ENCODE data around the gene PRKCB. TPM values are rescaled to one million over a fixed set of nuclear protein-coding genes. Genes with fewer than 3 reads are reported as not detected.

The PRKCB gene
- total RNA-seq, 6 experiments from 2014 or later, result not detected

DNA sequence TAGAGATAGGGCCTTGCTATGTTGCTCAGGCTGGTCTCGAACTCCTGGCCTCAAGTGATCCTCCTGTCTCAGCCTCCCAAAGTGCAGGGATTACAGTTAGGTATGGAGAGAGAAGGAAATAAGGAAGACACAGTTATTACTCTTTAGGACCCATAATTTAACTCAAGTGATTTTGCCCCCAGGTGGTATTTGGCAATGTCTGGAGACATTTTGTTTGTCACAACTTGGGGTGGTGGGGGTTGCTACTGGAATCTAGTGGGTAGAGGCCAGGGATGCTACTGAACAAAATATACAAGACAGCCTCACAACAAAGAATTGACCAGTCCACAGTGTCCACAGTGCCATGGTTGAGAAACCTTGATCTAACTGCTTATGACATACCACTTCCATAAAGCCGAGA lies 64.1 kb downstream of the PRKCB start:
- Mint-ChIP-seq H3K27ac (no peak overlapping the region), H3K36me3 (ENCODE audit: low read depth) (no peaks in the 10 kb centered on the region), H3K9me3 (peaks cover 36% of the 10 kb centered on the region), H3K4me1 (ENCODE audit: low read depth) (no peaks in the 10 kb centered on the region), H3K4me3 (no peak overlapping the region), H3K27me3 (ENCODE audit: insufficient read depth) (peaks cover 3% of the 10 kb centered on the region; the same call in 1 of the 2 replicates)
- TF ChIP-seq, protein P1, sequence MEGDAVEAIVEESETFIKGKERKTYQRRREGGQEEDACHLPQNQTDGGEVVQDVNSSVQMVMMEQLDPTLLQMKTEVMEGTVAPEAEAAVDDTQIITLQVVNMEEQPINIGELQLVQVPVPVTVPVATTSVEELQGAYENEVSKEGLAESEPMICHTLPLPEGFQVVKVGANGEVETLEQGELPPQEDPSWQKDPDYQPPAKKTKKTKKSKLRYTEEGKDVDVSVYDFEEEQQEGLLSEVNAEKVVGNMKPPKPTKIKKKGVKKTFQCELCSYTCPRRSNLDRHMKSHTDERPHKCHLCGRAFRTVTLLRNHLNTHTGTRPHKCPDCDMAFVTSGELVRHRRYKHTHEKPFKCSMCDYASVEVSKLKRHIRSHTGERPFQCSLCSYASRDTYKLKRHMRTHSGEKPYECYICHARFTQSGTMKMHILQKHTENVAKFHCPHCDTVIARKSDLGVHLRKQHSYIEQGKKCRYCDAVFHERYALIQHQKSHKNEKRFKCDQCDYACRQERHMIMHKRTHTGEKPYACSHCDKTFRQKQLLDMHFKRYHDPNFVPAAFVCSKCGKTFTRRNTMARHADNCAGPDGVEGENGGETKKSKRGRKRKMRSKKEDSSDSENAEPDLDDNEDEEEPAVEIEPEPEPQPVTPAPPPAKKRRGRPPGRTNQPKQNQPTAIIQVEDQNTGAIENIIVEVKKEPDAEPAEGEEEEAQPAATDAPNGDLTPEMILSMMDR (IDR thresholded peaks at IDR 0.05), result no peak
- no peak for DNase-seq

DNA sequence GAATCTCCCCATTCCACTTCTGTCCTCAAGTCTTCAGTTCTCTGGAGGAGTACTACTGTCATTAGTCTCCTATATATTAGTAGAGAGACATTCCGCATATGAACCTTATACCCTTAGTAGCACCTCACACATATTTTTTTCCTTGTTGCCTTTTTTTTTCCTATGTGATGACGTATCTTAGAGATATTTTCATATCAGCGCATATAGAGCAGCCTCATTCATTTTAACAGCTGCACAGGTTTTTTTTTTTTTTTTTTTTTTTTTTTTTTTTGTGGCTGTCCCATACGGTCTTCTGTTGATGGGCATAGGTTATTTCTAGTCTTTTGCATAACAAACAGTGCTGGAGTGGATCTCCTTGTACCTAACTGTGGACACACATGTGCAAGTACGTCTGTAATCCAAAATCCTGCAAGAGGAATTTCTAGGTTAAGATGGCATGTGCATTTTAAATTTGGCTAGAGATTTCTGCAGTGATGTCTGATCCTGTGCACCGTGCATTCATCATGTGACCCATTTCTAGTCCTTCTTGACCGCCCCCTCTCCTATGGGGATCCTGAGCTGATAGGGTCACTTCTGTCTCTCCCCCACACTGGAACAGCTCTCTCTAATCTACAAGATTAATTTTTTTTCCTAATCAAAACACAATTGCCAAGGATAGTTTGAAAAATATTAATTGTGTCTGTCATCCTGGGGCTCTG lies 64.8 kb downstream of the PRKCB start:
- H3K27ac Mint-ChIP-seq, result no peak overlapping the region

DNA sequence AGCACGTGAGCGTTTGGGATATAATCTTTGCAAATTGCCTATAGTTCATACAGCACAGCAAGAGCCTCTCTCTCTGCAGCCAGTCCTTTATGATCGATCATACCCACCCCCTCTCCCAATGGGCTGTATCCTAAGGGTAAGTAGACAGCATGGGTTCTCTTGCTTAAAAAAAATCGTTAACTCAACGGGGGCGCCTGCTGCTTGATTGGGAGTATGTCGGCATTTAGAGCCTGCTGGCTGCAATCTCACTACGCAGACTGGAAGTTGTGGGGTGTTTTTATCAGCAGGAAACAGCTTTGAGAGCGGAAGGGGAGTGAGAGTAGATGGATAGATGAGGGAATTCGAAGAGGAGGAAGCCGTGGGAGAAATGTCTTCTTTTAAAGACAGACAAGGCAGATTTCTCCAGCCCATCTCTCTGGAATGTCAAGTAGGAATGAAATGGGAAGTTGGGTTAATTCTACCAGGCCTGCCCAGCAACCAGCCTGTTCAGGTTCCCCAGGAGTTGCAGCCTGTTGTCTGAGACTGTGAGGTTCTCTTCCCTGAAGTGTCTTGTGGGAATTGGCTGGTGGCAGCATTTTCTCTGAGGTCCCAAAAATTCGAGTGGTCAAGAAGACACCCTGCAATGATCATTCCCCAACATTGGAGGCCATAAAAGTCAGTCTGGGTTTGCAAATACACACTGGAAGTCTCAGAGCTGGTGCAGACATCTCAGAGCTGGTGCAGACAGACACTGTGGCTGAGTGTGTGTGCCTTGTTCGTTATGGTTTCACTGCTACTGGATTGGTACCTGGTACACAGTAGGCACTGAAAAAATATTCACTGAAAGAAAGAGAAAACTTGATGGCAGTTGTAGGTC lies 65.6 kb downstream of the PRKCB start:
- TF ChIP-seq, protein P1 (IDR thresholded peaks at IDR 0.05), result no peak
- Mint-ChIP-seq H3K4me3 (no peak overlapping the region), H3K27me3 (ENCODE audit: insufficient read depth) (peaks cover 3% of the 10 kb centered on the region; the same call in 1 of the 2 replicates), H3K27ac (no peak overlapping the region), H3K9me3 (peaks cover 30% of the 10 kb centered on the region), H3K4me1 (ENCODE audit: low read depth) (no peaks in the 10 kb centered on the region), H3K36me3 (ENCODE audit: low read depth) (no peaks in the 10 kb centered on the region)
- DNase-seq, result no peak

More for the DNA sequence above, 64.8 kb downstream of the PRKCB start:
- TF ChIP-seq, protein P1 (IDR thresholded peaks at IDR 0.05), result no peak
- Mint-ChIP-seq H3K4me1 (ENCODE audit: low read depth) (no peaks in the 10 kb centered on the region), H3K4me3 (no peak overlapping the region), H3K27me3 (ENCODE audit: insufficient read depth) (peaks cover 3% of the 10 kb centered on the region; the same call in 1 of the 2 replicates), H3K36me3 (ENCODE audit: low read depth) (no peaks in the 10 kb centered on the region), H3K9me3 (peaks cover 36% of the 10 kb centered on the region)
- no peak for DNase-seq

DNA sequence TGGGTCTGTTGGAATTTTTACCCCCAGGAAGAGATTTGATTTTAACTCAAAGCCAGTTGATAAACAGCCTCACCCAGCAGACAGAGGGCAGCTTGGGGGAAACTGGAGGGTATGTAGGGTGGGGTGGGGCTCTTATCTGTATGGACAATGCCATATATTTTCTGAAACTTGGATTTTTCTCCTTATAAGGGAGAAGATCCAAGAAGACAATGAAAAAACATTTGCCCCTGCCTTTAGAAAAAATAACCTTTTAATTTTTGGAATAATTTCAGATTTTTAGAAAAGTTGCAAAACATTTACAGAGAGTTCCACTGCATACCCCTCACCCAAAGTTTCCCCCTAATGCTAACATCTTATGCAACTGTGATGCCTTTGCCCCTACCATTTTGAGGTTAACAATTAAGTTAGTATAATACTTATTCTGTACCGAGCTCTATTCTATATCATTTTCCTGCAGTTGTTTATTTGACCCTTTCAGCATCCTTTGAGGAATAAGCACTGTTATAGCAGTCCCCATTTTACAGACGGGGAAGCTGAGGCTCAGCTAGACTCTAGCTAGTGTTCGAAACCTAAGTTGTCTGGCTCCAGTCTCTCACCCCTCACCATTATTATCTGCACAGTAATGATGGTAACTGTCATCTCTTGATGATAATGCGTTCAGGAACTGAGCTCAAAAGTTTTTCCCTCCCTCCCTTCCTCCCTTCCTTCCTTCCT lies 66.4 kb downstream of the PRKCB start:
- H3K27ac Mint-ChIP-seq, result no peak overlapping the region
- H3K9me3 Mint-ChIP-seq, result peaks cover 23% of the 10 kb centered on the region
- no peaks in the 10 kb centered on the region for H3K36me3 Mint-ChIP-seq (ENCODE audit: low read depth)
- peaks cover 3% of the 10 kb centered on the region; the same call in 1 of the 2 replicates for H3K27me3 Mint-ChIP-seq (ENCODE audit: insufficient read depth)
- H3K4me1 Mint-ChIP-seq (ENCODE audit: low read depth), result no peaks in the 10 kb centered on the region
- TF ChIP-seq, protein P1 (IDR thresholded peaks at IDR 0.05), result no peak
- no peak for DNase-seq
- no peak overlapping the region for H3K4me3 Mint-ChIP-seq

DNA sequence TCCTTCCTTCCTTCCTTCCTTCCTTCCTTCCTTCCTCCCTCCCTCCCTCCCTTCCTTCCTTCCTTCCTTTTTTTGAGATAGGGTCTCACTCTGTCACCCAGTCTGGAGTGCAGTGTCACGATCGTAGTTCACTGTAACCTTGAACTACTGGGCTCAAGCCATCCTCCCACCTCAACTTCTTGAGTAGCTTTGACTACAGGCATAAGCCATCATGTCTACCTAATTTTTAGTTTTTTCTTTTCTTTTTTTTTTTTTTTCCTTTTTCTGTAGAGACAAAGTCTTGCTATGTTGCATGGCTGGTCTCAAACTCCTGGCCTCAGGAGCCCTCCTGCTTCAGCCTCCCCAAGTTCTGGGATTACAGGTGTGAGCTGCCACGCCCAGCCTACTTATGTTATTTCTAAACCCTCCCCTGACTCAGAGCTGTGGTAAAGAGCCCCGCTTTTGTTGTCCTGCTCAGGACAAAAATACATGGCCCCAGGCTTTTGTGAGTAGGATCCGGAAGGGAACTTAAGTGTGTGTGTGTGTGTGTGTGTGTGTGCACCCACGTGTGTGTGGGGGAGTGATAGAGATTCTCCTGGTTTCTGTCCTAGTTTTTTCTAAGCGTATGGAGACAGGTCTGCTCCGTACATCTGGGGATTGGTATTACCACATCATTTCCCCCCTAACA lies 67.1 kb downstream of the PRKCB start:
- DNase-seq, result no peak
- no peak overlapping the region for H3K4me3 Mint-ChIP-seq
- TF ChIP-seq, protein P1 (IDR thresholded peaks at IDR 0.05), result no peak
- H3K9me3 Mint-ChIP-seq, result peaks cover 25% of the 10 kb centered on the region
- H3K4me1 Mint-ChIP-seq (ENCODE audit: low read depth), result no peaks in the 10 kb centered on the region
- peaks cover 3% of the 10 kb centered on the region for H3K36me3 Mint-ChIP-seq (ENCODE audit: low read depth)
- no peak overlapping the region for H3K27ac Mint-ChIP-seq
- H3K27me3 Mint-ChIP-seq (ENCODE audit: insufficient read depth), result peaks cover 4% of the 10 kb centered on the region; the same call in 1 of the 2 replicates
